Naive thymus-derived CD4-positive, alpha-beta T cell (primary cell): ENCODE measurements around the gene EIF4G3. TPM values are rescaled to one million over a fixed set of nuclear protein-coding genes. Genes with fewer than 3 reads are reported as not detected.

Experiments
- ATAC-seq: fragments of 150-1000 bp; cut with Tn5 transposase; 2 replicates; pipeline ENCODE4 v1.10.0; 2021; ENCODE audit warnings: mild to moderate bottlenecking, moderate library complexity
- CTCF ChIA-PET: fragments of 350-600 bp; sonication (Branson Sonifier 250); formaldehyde crosslinking; loops from one replicate; lab custom pipeline; 2021; ENCODE audit warnings: antibody characterized with exemption; lab: Charles Lee
- POLR2A ChIA-PET: fragments of 350-600 bp; sonication (Branson Sonifier 250); formaldehyde crosslinking; loops from one replicate; lab custom pipeline; 2021; ENCODE audit warnings: antibody characterized with exemption, inconsistent platforms; lab: Charles Lee
- DNase-seq, 9 donors: peaks; one replicate each; pipeline versions ENCODE4 v3.0.0 to v3.0.0-alpha.2; 2020 to 2022; ENCODE audit warnings: mixed read lengths in 1 of 9
- H3K27ac ChIP-seq: one replicate; pipeline ENCODE4 v1.7.0; 2013; ENCODE audit warnings: mild to moderate bottlenecking, low read depth, low read length, moderate library complexity
- H3K27me3 ChIP-seq, 2 donors: one replicate each; pipeline ENCODE4 v1.7.0; 2013; ENCODE audit warnings: low read length in 2 of 2, mild to moderate bottlenecking in 2 of 2, moderate library complexity in 2 of 2; ENCODE audit not compliant: control insufficient read depth in 2 of 2, insufficient read depth in 2 of 2
- H3K36me3 ChIP-seq, 3 experiments: 1 replicate in 2 of 3; 2 replicates in 1 of 3; pipeline ENCODE4 v1.7.0; 2013; ENCODE audit warnings: low read length in 3 of 3, mild to moderate bottlenecking in 3 of 3, moderate library complexity in 1 of 3; ENCODE audit not compliant: insufficient read depth in 3 of 3, control insufficient read depth in 2 of 3
- H3K4me1 ChIP-seq, 2 donors: one replicate each; pipeline ENCODE4 v1.7.0; 2013; ENCODE audit warnings: low read length in 2 of 2, mild to moderate bottlenecking in 2 of 2, moderate library complexity in 1 of 2; ENCODE audit not compliant: control insufficient read depth in 2 of 2, insufficient read depth in 2 of 2
- H3K4me3 ChIP-seq: 2 replicates; pipeline ENCODE4 v1.7.0; 2013; ENCODE audit warnings: mild to moderate bottlenecking, low read length
- H3K9me3 ChIP-seq, 3 experiments: 1 replicate in 2 of 3; 2 replicates in 1 of 3; pipeline ENCODE4 v1.7.0; 2013; ENCODE audit warnings: low read length in 3 of 3; ENCODE audit not compliant: control insufficient read depth in 2 of 3
- H3K27ac Mint-ChIP-seq, 9 donors: one replicate each; pipeline ENCODE4 v1.8.0; 2020 to 2022; ENCODE audit warnings: mixed read lengths in 9 of 9, mild to moderate bottlenecking in 8 of 9, moderate library complexity in 5 of 9, inconsistent platforms in 2 of 9
- H3K27me3 Mint-ChIP-seq, 5 donors: one replicate each; pipeline ENCODE4 v1.8.0; 2021 to 2022; ENCODE audit warnings: mixed read lengths in 5 of 5, mild to moderate bottlenecking in 1 of 5
- H3K36me3 Mint-ChIP-seq, 5 donors: one replicate each; pipeline ENCODE4 v1.8.0; 2020 to 2022; ENCODE audit warnings: mixed read lengths in 5 of 5, mild to moderate bottlenecking in 3 of 5, inconsistent platforms in 1 of 5
- H3K4me1 Mint-ChIP-seq, 7 donors: one replicate each; pipeline ENCODE4 v1.8.0; 2020 to 2022; ENCODE audit warnings: mixed read lengths in 7 of 7, mild to moderate bottlenecking in 3 of 7, inconsistent platforms in 1 of 7
- H3K4me3 Mint-ChIP-seq, 10 donors: one replicate each; pipeline ENCODE4 v1.8.0; 2020 to 2022; ENCODE audit warnings: mild to moderate bottlenecking in 10 of 10, mixed read lengths in 10 of 10, moderate library complexity in 6 of 10, inconsistent platforms in 2 of 10
- H3K9me3 Mint-ChIP-seq, 11 donors: one replicate each; pipeline ENCODE4 v1.8.0; 2020 to 2022; ENCODE audit warnings: mixed read lengths in 11 of 11, mild to moderate bottlenecking in 4 of 11, inconsistent platforms in 1 of 11, moderate library complexity in 1 of 11
- intact Hi-C, 2 donors: fragments of 100-400 bp; cut with micrococcal nuclease; formaldehyde crosslinking; loops; one replicate each; pipeline ENCODE4 v1.15.1; 2023
- polyA plus RNA-seq, 2 donors: library from polyadenylated mRNA; unstranded; fragments of 300-500 nt; fragmentation: Illumina TruSeq; gene quantifications; one replicate each; pipeline ENCODE4 v1.2.3, GENCODE V29; 2021
- total RNA-seq, 6 experiments: library from RNA in 5 of 6; stranded (reverse) in 5 of 6; gene quantifications; 1 replicate in 5 of 6; 2 replicates in 1 of 6; pipeline ENCODE4 v1.2.3 and lab custom pipeline; 2021 to 2026

EIF4G3 gene
- total and polyA plus RNA-seq, 7 experiments from 2014 or later: 3.3 to 46.3 (median 16.4) TPM

DNA sequence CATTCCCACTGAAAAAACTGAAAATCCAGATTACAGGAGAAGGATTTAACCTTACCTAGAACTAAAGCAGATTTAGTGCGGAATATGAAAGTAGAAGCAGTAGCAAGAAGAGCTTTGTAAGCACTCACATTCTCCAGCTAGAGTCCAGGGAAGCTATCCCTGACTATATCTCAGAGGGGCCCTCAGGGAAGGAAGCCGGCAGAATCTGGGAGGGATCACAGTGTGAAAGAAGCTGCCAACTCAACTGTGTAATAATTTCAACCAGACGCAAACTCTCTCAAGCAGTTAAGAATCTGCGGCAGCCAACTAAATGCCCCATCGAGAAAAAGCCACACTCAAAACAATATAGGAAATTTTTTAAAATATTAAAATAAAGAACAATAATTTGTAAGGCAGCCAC, 163.8 kb downstream of the EIF4G3 start:
- Mint-ChIP-seq H3K4me1 (peaks cover 0 to 17% (median 5%) of the 10 kb centered on the region in 7 donors), H3K27me3 (no peaks in the 10 kb centered on the region), H3K9me3 (peaks cover 0 to 6% (median 0%) of the 10 kb centered on the region in 11 donors), H3K36me3 (peaks cover 7 to 31% (median 15%) of the 10 kb centered on the region in 5 donors), H3K4me3 (no peak overlapping the region), H3K27ac (no peak overlapping the region)
- Histone ChIP-seq H3K4me3 (no peak overlapping the region), H3K36me3 (no peaks in the 10 kb centered on the region), H3K27me3 (no peaks in the 10 kb centered on the region), H3K4me1 (no peaks in the 10 kb centered on the region), H3K27ac (no peak overlapping the region), H3K9me3 (no peaks in the 10 kb centered on the region)
- CTCF ChIA-PET: no interaction called here
- POLR2A ChIA-PET: no interaction called here
- intact Hi-C loops: no loop called here
- DNase-seq (no peak), ATAC-seq (no peak)

DNA sequence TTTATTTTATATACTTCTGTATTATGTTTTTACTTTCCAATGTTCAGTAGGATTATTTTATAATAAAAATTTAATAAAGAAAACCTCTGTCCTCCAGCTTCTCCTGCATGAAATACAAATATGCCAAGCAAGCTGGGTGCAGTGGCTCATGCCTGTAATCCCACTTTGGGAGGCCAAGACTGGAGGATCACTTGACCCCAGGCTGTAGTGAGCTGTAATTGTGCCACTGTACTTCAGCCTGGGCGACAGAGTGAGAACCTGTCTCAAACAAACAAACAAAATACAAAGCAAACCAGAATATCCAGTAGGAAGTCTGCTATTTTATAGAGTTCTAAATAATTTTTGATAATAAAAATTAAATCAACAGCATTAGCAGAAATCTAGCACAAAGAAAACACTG, 168.8 kb downstream of the EIF4G3 start:
- no peaks in the 10 kb centered on the region for H3K9me3 Mint-ChIP-seq
- H3K27ac Mint-ChIP-seq: no peak overlapping the region
- no peaks in the 10 kb centered on the region for H3K27me3 Mint-ChIP-seq
- POLR2A ChIA-PET: no interaction called here
- H3K36me3 Mint-ChIP-seq: peaks cover 0 to 8% (median 3%) of the 10 kb centered on the region in 5 donors
- CTCF ChIA-PET: interaction anchor here (0.6 kb wide), 1 partner anchor 183 kb away, joined by 6 read pairs; no protein-coding TSS in a partner anchor
- Histone ChIP-seq H3K9me3 (no peaks in the 10 kb centered on the region), H3K4me1 (no peaks in the 10 kb centered on the region), H3K36me3 (no peaks in the 10 kb centered on the region), H3K27me3 (no peaks in the 10 kb centered on the region), H3K4me3 (no peak overlapping the region), H3K27ac (no peak overlapping the region)
- no peak overlapping the region for H3K4me3 Mint-ChIP-seq
- DNase-seq (no peak), ATAC-seq (no peak)
- intact Hi-C loops: no loop called here
- H3K4me1 Mint-ChIP-seq: peaks cover 0 to 7% (median 3%) of the 10 kb centered on the region in 7 donors

DNA sequence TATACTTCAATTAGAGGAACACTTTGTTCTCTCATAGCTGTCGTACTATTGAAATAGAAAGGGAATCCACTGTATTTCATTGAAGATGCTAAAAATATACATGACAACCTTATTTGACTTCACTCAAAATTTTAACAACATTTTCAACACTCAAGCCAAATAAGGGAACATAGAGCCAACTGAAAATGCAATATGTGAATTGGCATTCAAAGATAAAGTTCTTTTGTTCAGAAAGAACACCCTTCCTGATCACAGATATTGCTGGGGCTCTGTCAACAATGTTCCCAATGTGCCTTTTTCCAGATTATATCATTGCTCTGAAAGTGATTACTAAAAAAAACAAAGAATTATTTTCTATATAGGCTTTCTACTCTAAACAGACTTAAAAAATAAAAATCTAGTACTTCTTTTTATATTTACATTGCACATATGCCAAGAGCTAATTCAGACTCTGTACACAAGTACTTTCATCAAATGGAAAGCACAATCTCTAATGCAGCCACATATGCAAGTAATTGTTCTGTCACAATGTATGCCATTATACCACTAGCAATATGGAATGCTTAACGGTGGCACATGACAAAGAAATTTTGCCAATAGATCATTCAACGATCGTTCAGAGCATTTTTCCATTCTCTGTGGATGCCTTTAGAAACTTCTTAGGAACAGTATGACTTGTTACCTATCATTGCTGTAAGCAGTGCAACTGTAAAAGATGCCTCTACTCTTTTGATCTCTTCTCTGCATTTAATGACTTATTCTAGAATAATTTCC, 171.0 kb downstream of the EIF4G3 start:
- H3K9me3 ChIP-seq: no peaks in the 10 kb centered on the region
- CTCF ChIA-PET: no interaction called here
- H3K27me3 Mint-ChIP-seq: no peaks in the 10 kb centered on the region

DNA sequence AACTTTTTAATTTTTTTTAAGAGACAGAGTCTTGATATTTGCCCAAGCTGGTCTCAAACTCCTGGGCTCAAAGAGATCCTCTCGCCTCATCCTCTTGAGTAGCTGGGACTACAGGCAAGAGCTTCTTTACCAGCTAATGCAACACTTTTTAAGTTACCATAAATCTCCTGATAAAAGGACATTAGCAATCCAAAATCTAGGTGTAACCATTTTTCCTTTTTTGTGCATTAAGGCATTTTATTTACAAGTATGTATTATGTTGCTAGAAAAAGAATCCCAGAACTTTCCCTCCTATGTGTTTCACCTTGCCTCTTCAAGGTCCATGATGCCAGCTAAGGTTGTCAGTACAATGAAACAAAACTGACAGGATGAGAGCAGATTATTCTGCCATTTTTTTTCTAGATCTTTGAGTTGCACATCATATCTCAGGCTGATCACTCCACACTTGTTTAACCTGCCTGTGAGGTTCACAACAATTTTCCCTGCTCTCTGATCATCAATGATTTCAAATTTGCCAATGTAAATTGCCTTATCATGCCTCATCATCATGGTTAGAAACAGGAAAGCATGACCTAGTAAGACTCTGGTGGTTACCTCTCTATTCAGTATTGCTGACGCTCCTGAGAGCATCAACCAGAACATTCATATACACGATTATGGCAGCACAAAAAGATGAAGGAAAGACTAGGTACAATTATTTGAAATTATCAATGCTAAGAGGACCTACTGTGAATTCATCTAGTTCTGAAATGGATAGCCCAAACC, 173.2 kb downstream of the EIF4G3 start:
- CTCF ChIA-PET: no interaction called here
- Histone ChIP-seq H3K27ac (no peak overlapping the region), H3K27me3 (no peaks in the 10 kb centered on the region), H3K4me1 (no peaks in the 10 kb centered on the region), H3K9me3 (no peaks in the 10 kb centered on the region), H3K36me3 (no peaks in the 10 kb centered on the region), H3K4me3 (no peak overlapping the region)
- intact Hi-C loops: no loop called here
- Mint-ChIP-seq H3K27me3 (no peaks in the 10 kb centered on the region), H3K4me3 (no peak overlapping the region), H3K36me3 (peaks cover 0 to 18% (median 15%) of the 10 kb centered on the region in 5 donors), H3K9me3 (no peaks in the 10 kb centered on the region), H3K4me1 (peaks cover 0 to 14% (median 0%) of the 10 kb centered on the region in 7 donors), H3K27ac (no peak overlapping the region)
- POLR2A ChIA-PET: no interaction called here
- ATAC-seq (no peak), DNase-seq (no peak)

More for the DNA sequence above, 171.0 kb downstream of the EIF4G3 start:
- H3K27ac ChIP-seq: no peak overlapping the region
- DNase-seq: no peak
- intact Hi-C loops: no loop called here
- Mint-ChIP-seq H3K9me3 (no peaks in the 10 kb centered on the region), H3K36me3 (peaks cover 0 to 11% (median 7%) of the 10 kb centered on the region in 5 donors), H3K4me1 (peaks cover 0 to 7% (median 0%) of the 10 kb centered on the region in 7 donors), H3K27ac (no peak overlapping the region), H3K4me3 (no peak overlapping the region)
- H3K4me3 ChIP-seq: no peak overlapping the region
- H3K27me3 ChIP-seq: no peaks in the 10 kb centered on the region
- POLR2A ChIA-PET: no interaction called here
- no peaks in the 10 kb centered on the region for H3K4me1 ChIP-seq
- no peaks in the 10 kb centered on the region for H3K36me3 ChIP-seq
- ATAC-seq: no peak

DNA sequence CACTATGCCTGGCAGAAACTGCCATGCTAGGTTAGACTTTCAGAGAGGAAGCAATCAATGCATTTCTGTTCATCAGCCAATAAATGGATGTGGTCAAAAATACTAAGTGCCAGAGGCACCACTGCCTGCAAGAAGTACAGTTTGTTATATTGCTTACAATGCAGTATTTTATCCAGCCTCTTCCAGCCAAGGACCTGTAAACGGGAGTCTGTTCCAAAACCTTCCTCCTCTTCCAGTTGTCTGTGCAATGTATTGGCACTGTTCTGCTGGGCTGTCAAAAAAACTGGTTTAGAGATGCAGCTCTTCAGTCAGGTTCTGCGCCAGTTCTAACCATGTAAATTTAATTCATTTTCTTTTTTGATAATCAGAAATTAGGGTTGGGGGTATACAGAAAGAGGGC, 175.7 kb downstream of the EIF4G3 start:
- no peak overlapping the region for H3K27ac Mint-ChIP-seq

DNA sequence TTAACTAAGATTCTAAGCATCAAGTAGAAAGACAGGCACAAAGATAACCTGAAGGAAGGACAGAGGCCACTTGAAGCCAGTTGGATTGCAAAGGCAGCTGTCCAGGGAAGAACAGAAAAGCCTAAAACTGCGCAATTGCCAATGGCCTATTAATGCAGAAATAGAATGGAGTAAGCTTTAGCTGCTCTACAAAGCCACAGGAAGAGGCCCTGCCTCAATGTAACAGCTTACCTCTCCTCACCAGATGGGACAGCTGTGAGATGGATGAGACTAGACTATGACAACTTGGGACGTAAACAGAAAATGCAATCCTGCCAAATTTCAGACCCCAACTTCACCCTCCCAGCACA, 176.5 kb downstream of the EIF4G3 start:
- ChIA-PET POLR2A (no interaction called here), CTCF (no interaction called here)
- DNase-seq: no peak
- intact Hi-C loops: no loop called here
- Mint-ChIP-seq H3K9me3 (no peaks in the 10 kb centered on the region), H3K27me3 (no peaks in the 10 kb centered on the region), H3K4me3 (no peak overlapping the region), H3K27ac (no peak overlapping the region), H3K4me1 (peaks cover 0 to 19% (median 0%) of the 10 kb centered on the region in 7 donors), H3K36me3 (peaks cover 0 to 18% (median 15%) of the 10 kb centered on the region in 5 donors)
- ATAC-seq: no peak
- Histone ChIP-seq H3K27ac (no peak overlapping the region), H3K9me3 (no peaks in the 10 kb centered on the region), H3K36me3 (no peaks in the 10 kb centered on the region), H3K4me3 (no peak overlapping the region), H3K4me1 (no peaks in the 10 kb centered on the region), H3K27me3 (no peaks in the 10 kb centered on the region)

More for the DNA sequence above, 175.7 kb downstream of the EIF4G3 start:
- POLR2A ChIA-PET: no interaction called here
- DNase-seq: no peak
- no peaks in the 10 kb centered on the region for H3K4me1 ChIP-seq
- peaks cover 0 to 19% (median 0%) of the 10 kb centered on the region in 7 donors for H3K4me1 Mint-ChIP-seq
- H3K36me3 ChIP-seq: no peaks in the 10 kb centered on the region
- CTCF ChIA-PET: no interaction called here
- H3K36me3 Mint-ChIP-seq: peaks cover 0 to 18% (median 15%) of the 10 kb centered on the region in 5 donors
- no peaks in the 10 kb centered on the region for H3K27me3 ChIP-seq
- H3K4me3 Mint-ChIP-seq: no peak overlapping the region
- no peaks in the 10 kb centered on the region for H3K27me3 Mint-ChIP-seq
- H3K27ac ChIP-seq: no peak overlapping the region
- no peaks in the 10 kb centered on the region for H3K9me3 ChIP-seq
- no peaks in the 10 kb centered on the region for H3K9me3 Mint-ChIP-seq
- ATAC-seq: no peak
- intact Hi-C loops: no loop called here
- no peak overlapping the region for H3K4me3 ChIP-seq
